ENCODE data around the gene TARBP2. TPM values are rescaled to one million over a fixed set of nuclear protein-coding genes. Genes with fewer than 3 reads are reported as not detected.

The TARBP2 gene, protein sequence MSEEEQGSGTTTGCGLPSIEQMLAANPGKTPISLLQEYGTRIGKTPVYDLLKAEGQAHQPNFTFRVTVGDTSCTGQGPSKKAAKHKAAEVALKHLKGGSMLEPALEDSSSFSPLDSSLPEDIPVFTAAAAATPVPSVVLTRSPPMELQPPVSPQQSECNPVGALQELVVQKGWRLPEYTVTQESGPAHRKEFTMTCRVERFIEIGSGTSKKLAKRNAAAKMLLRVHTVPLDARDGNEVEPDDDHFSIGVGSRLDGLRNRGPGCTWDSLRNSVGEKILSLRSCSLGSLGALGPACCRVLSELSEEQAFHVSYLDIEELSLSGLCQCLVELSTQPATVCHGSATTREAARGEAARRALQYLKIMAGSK
- 29.1 and 34.1 TPM in 2 replicates for total RNA-seq

DNA sequence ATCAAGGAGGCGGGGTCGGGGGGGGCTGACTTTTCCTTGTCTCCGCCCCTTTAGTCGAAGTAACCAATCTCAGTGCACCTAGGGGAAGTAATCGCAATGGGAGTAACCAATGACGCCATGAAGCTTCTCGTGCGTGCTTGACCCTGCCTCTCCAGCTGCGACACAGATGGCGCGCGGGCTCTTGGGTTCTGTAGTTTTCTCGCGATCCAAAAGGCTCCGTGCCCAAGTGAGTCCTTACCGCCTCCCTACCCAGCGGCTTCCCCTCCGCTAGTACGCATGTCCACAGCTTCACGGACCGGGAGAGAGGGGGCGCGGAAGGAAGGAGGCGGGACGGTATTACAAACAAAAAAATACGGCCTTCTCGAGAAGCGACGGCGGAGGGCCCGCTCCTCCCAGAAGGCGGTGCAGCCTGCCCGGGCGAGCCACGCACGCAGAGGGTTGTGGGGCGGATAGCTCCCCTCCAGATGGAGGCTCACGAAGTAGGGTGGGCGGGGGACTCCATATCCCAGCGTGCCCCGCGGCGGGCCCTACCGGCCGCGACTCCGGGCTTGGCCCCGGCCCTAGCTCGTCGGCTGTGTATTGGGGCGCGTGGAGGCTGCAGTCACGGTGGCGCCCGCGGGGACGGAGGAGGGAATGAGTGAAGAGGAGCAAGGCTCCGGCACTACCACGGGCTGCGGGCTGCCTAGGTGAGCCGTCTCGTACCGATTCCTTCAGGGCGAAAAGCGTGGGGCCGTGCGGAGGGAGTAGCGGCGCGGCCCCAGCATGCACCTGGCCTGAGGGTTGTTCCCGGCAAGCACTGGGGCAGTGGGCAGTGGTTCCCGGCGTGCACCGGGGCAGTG is at the start of gene TARBP2:
Gene TARBP2 (plus strand): TSS at position 508 of the 839 bp plus-strand sequence. CDS start 126 bp downstream, at position 634.

DNA sequence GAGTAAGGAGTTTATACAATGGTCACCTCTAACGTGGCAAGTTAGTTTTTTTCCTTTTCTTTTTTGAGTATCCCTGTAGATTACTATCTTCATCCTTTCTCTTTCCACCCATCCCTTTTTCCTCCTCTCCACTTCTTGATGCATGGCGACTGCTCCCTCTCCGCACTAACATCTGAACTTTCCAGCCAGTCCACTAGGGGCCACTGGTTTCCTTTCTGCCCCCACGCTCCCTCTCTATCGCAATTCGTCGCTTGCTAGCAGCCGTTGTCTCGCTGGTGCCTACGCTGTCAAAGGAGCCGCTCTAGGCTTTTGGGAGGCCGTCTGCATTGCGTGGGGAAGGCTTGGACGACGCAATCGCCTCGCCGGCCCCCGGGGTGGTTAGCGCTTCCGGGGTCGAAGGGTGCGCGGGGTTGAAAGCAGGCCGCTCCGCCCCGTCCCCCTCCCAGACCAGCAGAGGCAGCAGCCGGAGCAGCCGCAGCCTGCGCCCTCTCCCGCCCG is 49.4 kb upstream of the TARBP2 start, which contains the start of gene PCBP2:
Gene PCBP2 (plus strand): TSS at position 442 of the 498 bp plus-strand sequence. CDS start 2,699 bp downstream, outside the sequence.

DNA sequence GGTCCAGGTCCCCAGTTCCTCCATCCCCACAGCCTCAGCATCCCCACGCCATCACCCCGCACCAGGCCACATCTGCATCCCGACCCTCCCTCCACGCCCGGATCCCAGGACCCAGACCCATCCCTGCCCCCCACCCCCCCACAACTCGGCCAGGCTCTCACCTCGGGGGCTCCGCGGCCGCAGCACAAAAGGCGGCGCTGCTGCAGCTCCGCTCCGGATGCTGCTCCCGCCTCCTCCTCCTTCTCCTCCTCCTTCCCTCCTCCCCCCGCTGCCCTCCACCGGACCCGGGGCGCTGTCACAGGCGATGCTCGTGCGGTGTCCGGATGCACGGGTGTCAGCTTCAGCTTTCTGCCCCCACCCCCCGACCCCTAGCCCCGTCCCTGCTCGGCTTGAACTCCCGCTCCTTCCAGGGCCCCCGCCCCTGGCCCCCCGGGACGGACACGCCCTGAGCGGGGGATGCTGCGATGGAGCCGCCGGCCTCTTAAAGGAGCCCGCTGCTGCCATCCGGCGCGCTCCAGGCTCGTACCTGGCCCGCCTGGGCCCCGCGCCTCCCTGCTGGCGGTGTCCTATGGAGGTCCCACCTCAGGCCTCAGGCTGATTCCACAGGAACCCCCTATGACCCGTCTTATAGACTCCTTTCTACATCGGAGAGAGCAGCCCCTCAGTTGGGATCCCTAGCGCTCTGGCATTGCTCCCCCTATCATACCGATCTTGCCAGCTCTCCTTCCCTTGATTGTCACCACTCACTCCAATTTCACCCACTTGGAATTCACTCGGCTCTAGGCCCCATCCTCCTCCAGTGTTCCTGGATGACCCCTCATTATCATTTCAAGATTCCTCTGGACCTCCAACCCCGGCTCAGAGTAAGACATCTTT is 1.6 kb upstream of the TARBP2 start, which contains the start of gene MAP3K12:
Gene MAP3K12 (minus strand): TSS at position 193 of the 876 bp plus-strand sequence. CDS start 12,067 bp downstream, outside the sequence.

DNA sequence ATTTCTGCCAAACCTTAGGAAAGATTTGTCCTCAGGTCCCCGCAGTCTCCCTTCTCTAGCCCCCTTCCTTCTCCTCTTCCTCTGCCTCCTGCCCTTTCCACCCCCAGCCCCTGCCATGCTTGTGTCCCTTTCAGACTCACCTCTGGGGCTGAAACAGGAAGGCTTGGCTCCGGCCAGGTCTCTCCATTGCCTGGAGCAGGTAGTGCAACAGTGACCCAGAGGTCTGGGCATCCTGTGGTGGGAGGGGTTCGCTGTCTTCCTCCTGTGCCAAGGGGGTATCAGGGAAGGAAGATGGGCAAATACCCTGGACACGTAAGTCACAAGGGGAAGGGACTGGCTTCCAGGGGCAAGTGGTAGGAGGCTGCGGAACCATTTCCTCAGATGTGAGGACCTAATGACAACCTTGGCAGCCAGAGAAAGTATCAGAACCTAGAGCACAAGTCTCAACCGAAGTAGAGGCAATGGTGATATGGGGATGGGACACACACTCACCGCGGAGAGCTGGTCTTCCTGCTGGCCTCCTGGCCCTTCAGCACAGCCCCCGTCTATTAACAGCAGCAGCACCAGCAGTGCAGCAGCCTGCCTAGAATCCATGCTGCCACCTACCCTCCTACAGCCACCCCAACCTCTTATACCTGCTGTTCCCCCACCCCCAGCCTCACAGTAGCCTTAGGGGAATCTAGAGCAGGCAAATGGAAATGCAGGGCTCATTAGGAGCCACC is 6.0 kb downstream of the TARBP2 start, which contains the start of gene NPFF:
Gene NPFF (minus strand): TSS at position 604 of the 722 bp plus-strand sequence. CDS start 10 bp downstream, at position 594.

Other genes starting within 250 kb of the TARBP2 start
- 0.59 and 5.3 TPM in 2 replicates for gene ESPL1, start 233.0 kb upstream of the TARBP2 start, total RNA-seq
- gene PFDN5, start 205.7 kb upstream of the TARBP2 start, total RNA-seq = 189 and 681 TPM in 2 replicates
- 27.6 and 31.7 TPM in 2 replicates for gene MYG1, start 201.6 kb upstream of the TARBP2 start, total RNA-seq
- gene AAAS, start 179.7 kb upstream of the TARBP2 start, total RNA-seq = 39.8 and 43.9 TPM in 2 replicates
- not detected in 2 replicates for gene SP7, start 164.9 kb upstream of the TARBP2 start, total RNA-seq
- gene SP1, start 121.1 kb upstream of the TARBP2 start, total RNA-seq = 24.1 and 37.1 TPM in 2 replicates
- not detected in 2 replicates for gene AMHR2, start 77.4 kb upstream of the TARBP2 start, total RNA-seq
- gene PRR13, start 59.5 kb upstream of the TARBP2 start, total RNA-seq = 20.2 and 23.7 TPM in 2 replicates
- 287 and 374 TPM in 2 replicates for gene PCBP2, start 49.2 kb upstream of the TARBP2 start, total RNA-seq
- 29.0 and 30.6 TPM in 2 replicates for gene MAP3K12, start 1.8 kb upstream of the TARBP2 start, total RNA-seq
- not detected in 2 replicates for gene NPFF, start 6.2 kb downstream of the TARBP2 start, total RNA-seq
- gene ATF7, start 125.1 kb downstream of the TARBP2 start, total RNA-seq = 8.8 and 9.8 TPM in 2 replicates
- 70.1 and 116 TPM in 2 replicates for gene ATP5MC2, start 174.8 kb downstream of the TARBP2 start, total RNA-seq
- 73.7 and 99.5 TPM in 2 replicates for gene CALCOCO1, start 226.2 kb downstream of the TARBP2 start, total RNA-seq

Data from smooth muscle cell of the umbilical artery (primary cell).